IMR-90 (cell line): Measurements from ENCODE around the gene CHCHD1. TPM values are rescaled to one million over a fixed set of nuclear protein-coding genes. Genes with fewer than 3 reads are reported as not detected.

Experiments
- ATAC-seq: fragments of 200-7000 bp; cut with Tn5 transposase; 2 replicates; pipeline ENCODE4 v1.9.1; 2020; ENCODE audit warnings: low read depth, mild to moderate bottlenecking, moderate library complexity
- BruUV-seq: library from RNA; stranded (reverse); fragments of 400-500 nt; replicated peaks from 2 replicates; lab custom pipeline; 2021; lab: Mats Ljungman, UMichigan
- CTCF ChIA-PET: fragments of 300-600 bp; formaldehyde crosslinking; extraction: SDS; loops from one replicate; lab custom pipeline; 2021; ENCODE audit warnings: antibody characterized with exemption; lab: Yijun Ruan, JAX
- POLR2A ChIA-PET: fragments of 300-600 bp; sonication (Branson Sonifier 250); formaldehyde crosslinking; loops from one replicate; lab custom pipeline; 2022; ENCODE audit warnings: antibody characterized with exemption; ENCODE audit not compliant: unreplicated experiment; lab: Charles Lee
- DNase-seq: peaks from one replicate; pipeline ENCODE4 v3.0.0; 2013
- H2AFZ ChIP-seq: replicated peaks from 2 replicates; pipeline ENCODE3; 2013; ENCODE audit warnings: low read length, mild to moderate bottlenecking; ENCODE audit not compliant: poor library complexity
- H2AK5ac ChIP-seq: 2 replicates; pipeline ENCODE4 v1.6.1; 2013; ENCODE audit warnings: low read depth, low read length, inconsistent platforms
- H2AK9ac ChIP-seq: replicated peaks from 2 replicates; pipeline ENCODE3; 2013; ENCODE audit warnings: mild to moderate bottlenecking, low read depth, low read length, moderate library complexity; ENCODE audit not compliant: poor library complexity
- H2BK120ac ChIP-seq: 2 replicates; pipeline ENCODE4 v1.6.1; 2013; ENCODE audit warnings: low read depth, low read length, inconsistent platforms
- H2BK15ac ChIP-seq: 3 replicates; pipeline ENCODE4 v1.6.1; 2013; ENCODE audit warnings: low read depth, low read length, inconsistent platforms
- H2BK20ac ChIP-seq: 2 replicates; pipeline ENCODE4 v1.6.1; 2013; ENCODE audit warnings: low read depth, mild to moderate bottlenecking, inconsistent platforms, low read length, moderate library complexity
- H2BK5ac ChIP-seq: 2 replicates; pipeline ENCODE4 v1.6.1; 2013; ENCODE audit warnings: mild to moderate bottlenecking, low read depth, low read length, inconsistent platforms; ENCODE audit not compliant: poor library complexity, severe bottlenecking
- H3K14ac ChIP-seq: replicated peaks from 2 replicates; pipeline ENCODE4 v1.6.1; 2013; ENCODE audit warnings: low read depth, low read length, inconsistent platforms
- H3K18ac ChIP-seq: 2 replicates; pipeline ENCODE4 v1.6.1; 2013; ENCODE audit warnings: low read depth, low read length, control low read depth
- H3K23ac ChIP-seq: 2 replicates; pipeline ENCODE4 v1.6.1; 2013; ENCODE audit warnings: low read depth, low read length, inconsistent platforms
- H3K27ac ChIP-seq: 2 replicates; pipeline ENCODE4 v1.5.1; 2013; ENCODE audit warnings: mild to moderate bottlenecking, control low read depth, low read length; ENCODE audit not compliant: insufficient read depth
- H3K27me3 ChIP-seq: 2 replicates; pipeline ENCODE4 v1.6.1; 2013; ENCODE audit warnings: low read length; ENCODE audit not compliant: control insufficient read depth, insufficient read depth
- H3K36me3 ChIP-seq: 2 replicates; pipeline ENCODE4 v1.6.1; 2013; ENCODE audit warnings: low read length, mixed read lengths; ENCODE audit not compliant: control insufficient read depth, insufficient read depth
- H3K4ac ChIP-seq: 2 replicates; pipeline ENCODE4 v1.6.1; 2013; ENCODE audit warnings: low read depth, low read length, inconsistent platforms
- H3K4me1 ChIP-seq: 2 replicates; pipeline ENCODE4 v1.6.1; 2013; ENCODE audit warnings: low read length, mixed read lengths; ENCODE audit not compliant: control insufficient read depth, insufficient read depth
- H3K4me2 ChIP-seq: 2 replicates; pipeline ENCODE4 v1.6.1; 2013; ENCODE audit warnings: low read depth, mild to moderate bottlenecking, control low read depth, low read length, moderate library complexity
- H3K4me3 ChIP-seq: 2 replicates; pipeline ENCODE4 v1.5.1; 2013; ENCODE audit warnings: low read depth, mild to moderate bottlenecking, control low read depth, low read length, moderate library complexity; ENCODE audit not compliant: insufficient read depth
- H3K56ac ChIP-seq: 2 replicates; pipeline ENCODE4 v1.6.1; 2013; ENCODE audit warnings: low read length, inconsistent platforms; ENCODE audit not compliant: insufficient read depth; ENCODE audit errors: extremely low read depth
- H3K79me1 ChIP-seq, 2 experiments: 2 replicates each; pipeline ENCODE4 v1.6.1; 2013; ENCODE audit warnings: low read length in 2 of 2, inconsistent platforms in 1 of 2, low read depth in 1 of 2
- H3K9ac ChIP-seq: 2 replicates; pipeline ENCODE4 v1.6.1; 2013; ENCODE audit warnings: low read depth, low read length, control low read depth
- H3K9me1 ChIP-seq: 2 replicates; pipeline ENCODE4 v1.6.1; 2013; ENCODE audit warnings: low read length, inconsistent platforms; ENCODE audit not compliant: insufficient read depth
- H3K9me3 ChIP-seq: 2 replicates; pipeline ENCODE4 v1.6.1; 2013; ENCODE audit warnings: low read length; ENCODE audit not compliant: control insufficient read depth, insufficient read depth
- H4K20me1 ChIP-seq: 2 replicates; pipeline ENCODE4 v1.6.1; 2013; ENCODE audit warnings: low read length, inconsistent platforms; ENCODE audit not compliant: insufficient read depth
- H4K5ac ChIP-seq: 2 replicates; pipeline ENCODE4 v1.6.1; 2013; ENCODE audit warnings: mild to moderate bottlenecking, low read depth, low read length, control low read depth
- H4K8ac ChIP-seq, 2 experiments: 2 replicates each; pipeline ENCODE4 v1.6.1; 2013; ENCODE audit warnings: low read depth in 2 of 2, low read length in 2 of 2, control low read depth in 1 of 2, inconsistent platforms in 1 of 2
- H4K91ac ChIP-seq: 2 replicates; pipeline ENCODE4 v1.6.1; 2013; ENCODE audit warnings: low read depth, low read length, inconsistent platforms; ENCODE audit not compliant: insufficient read depth
- CHD1 ChIP-seq: IDR thresholded peaks from 2 replicates; pipeline ENCODE4 v1.6.1; 2012; ENCODE audit warnings: low read depth, low read length, improper control_type of control experiment
- FOS ChIP-seq: fragments of 150-350 bp; IDR thresholded peaks from 2 replicates; pipeline ENCODE4 v1.6.1; 2016; ENCODE audit warnings: low read depth, low read length
- MAFK ChIP-seq: IDR thresholded peaks from 2 replicates; pipeline ENCODE4 v1.6.1; 2012; ENCODE audit warnings: low read depth, low read length, improper control_type of control experiment
- MAZ ChIP-seq: IDR thresholded peaks from 2 replicates; pipeline ENCODE4 v1.6.1; 2012; ENCODE audit warnings: low read depth, mild to moderate bottlenecking, low read length, improper control_type of control experiment, moderate library complexity, borderline replicate concordance
- RAD21 ChIP-seq: IDR thresholded peaks from 2 replicates; pipeline ENCODE4 v1.6.1; 2012; ENCODE audit warnings: low read length, improper control_type of control experiment
- SMC3 ChIP-seq: fragments of 150-350 bp; IDR thresholded peaks from 2 replicates; pipeline ENCODE4 v1.6.1; 2016; ENCODE audit warnings: low read depth, mild to moderate bottlenecking, antibody characterized with exemption, low read length, moderate library complexity
- WGBS, 2 experiments: methylation state at CpG; one replicate each; pipeline versions ENCODE4 v1.1.5 to v1.1.7; 2013; ENCODE audit warnings: missing lambda C conversion rate in 2 of 2; ENCODE audit not compliant: insufficient read length in 1 of 2; ENCODE audit errors: extremely low coverage in 2 of 2; 5-methylcytosine and 5-hydroxymethylcytosine counted together
- dilution Hi-C: fragments of 300-500 bp; cut with HindIII; formaldehyde crosslinking; loops from one replicate; pipeline ENCODE4 v1.14.3; 2018; ENCODE audit warnings: low sequenced_read_pairs; ENCODE audit not compliant: unreplicated experiment
- in situ Hi-C: fragments of 300-500 bp; cut with MboI; formaldehyde crosslinking; loops from 3 replicates; pipeline ENCODE4 v1.14.3; 2019; ENCODE audit warnings: low sequenced_read_pairs, inconsistent platforms, mixed read lengths
- intact Hi-C: fragments of 100-400 bp; cut with micrococcal nuclease; formaldehyde crosslinking; loops from 2 replicates; pipeline ENCODE4 v1.10.0; 2022
- polyA plus RNA-seq, 3 experiments: library from polyadenylated mRNA; depleted of rRNA; stranded (reverse); fragments of >200 nt; gene quantifications; 2 replicates each; pipeline ENCODE4 v1.2.3, GENCODE V29; 2012; ENCODE audit warnings: low replicate concordance in 1 of 3
- total RNA-seq: library from RNA; depleted of rRNA; stranded (reverse); fragments of >200 nt; gene quantifications from 2 replicates; pipeline ENCODE4 v1.2.3, GENCODE V29; 2012
- TF ChIP-seq, protein P1 (sequence below): fragments of 150-350 bp; IDR thresholded peaks from 2 replicates; pipeline ENCODE4 v1.6.1; 2017; ENCODE audit warnings: mild to moderate bottlenecking, antibody characterized with exemption, low read length, low read depth
- TF ChIP-seq, protein P2 (sequence below): fragments of 150-350 bp; IDR thresholded peaks from 2 replicates; pipeline ENCODE4 v1.6.1; 2016; ENCODE audit warnings: low read depth, mild to moderate bottlenecking, low read length, moderate library complexity, borderline replicate concordance

CHCHD1 gene
- total and polyA plus RNA-seq, 2 of the 4 experiments (the other 2 are of a cell fraction): 11.5 to 21.0 TPM

DNA sequence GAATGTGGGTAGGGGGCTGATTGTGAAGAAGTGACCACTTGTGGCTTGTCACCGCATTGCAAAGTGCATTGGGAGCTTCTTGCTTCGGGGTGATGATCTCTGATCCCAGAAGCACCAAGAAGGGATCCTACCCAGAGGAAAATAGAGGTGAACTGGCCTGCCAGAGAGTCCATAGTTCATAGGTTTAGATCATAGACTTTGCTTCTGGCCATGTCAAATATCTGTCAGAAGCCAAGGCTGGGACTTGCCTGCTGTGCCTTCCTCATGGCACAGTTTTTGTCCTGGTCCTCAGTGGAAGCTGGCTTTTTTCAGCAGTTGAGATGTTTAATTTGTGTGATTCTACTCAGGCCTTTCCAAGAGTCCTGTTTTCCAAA is 4.7 kb downstream of the CHCHD1 start:
- no peak overlapping the region for H2AFZ ChIP-seq
- H3K36me3 ChIP-seq: peaks cover 26% of the 10 kb centered on the region
- H3K18ac ChIP-seq: no peak overlapping the region
- TF ChIP-seq MAZ (no peak), SMC3 (no peak), RAD21 (no peak), FOS (no peak), MAFK (no peak), CHD1 (no peak)
- TF ChIP-seq, protein P1, sequence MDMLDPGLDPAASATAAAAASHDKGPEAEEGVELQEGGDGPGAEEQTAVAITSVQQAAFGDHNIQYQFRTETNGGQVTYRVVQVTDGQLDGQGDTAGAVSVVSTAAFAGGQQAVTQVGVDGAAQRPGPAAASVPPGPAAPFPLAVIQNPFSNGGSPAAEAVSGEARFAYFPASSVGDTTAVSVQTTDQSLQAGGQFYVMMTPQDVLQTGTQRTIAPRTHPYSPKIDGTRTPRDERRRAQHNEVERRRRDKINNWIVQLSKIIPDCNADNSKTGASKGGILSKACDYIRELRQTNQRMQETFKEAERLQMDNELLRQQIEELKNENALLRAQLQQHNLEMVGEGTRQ: no peak
- TF ChIP-seq, protein P2, sequence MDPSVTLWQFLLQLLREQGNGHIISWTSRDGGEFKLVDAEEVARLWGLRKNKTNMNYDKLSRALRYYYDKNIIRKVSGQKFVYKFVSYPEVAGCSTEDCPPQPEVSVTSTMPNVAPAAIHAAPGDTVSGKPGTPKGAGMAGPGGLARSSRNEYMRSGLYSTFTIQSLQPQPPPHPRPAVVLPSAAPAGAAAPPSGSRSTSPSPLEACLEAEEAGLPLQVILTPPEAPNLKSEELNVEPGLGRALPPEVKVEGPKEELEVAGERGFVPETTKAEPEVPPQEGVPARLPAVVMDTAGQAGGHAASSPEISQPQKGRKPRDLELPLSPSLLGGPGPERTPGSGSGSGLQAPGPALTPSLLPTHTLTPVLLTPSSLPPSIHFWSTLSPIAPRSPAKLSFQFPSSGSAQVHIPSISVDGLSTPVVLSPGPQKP: no peak
- H3K9me1 ChIP-seq: peaks cover 13% of the 10 kb centered on the region; the same call in 1 of the 2 replicates
- DNase-seq (no peak), ATAC-seq (no peak)
- no peak overlapping the region for H4K5ac ChIP-seq
- H3K56ac ChIP-seq: peak overlapping the region; percentile 32; the same call in 1 of the 2 replicates
- H2BK5ac ChIP-seq: no peak overlapping the region
- ChIA-PET CTCF (interaction anchor here (1.2 kb wide), 1 partner anchor 93 kb away, joined by 4 read pairs; no protein-coding TSS in a partner anchor), POLR2A (interaction anchor here (1.0 kb wide), 1 partner anchor 15 kb away, joined by 4 read pairs; a partner anchor contains a TSS)
- no peak overlapping the region for H4K91ac ChIP-seq
- H3K27me3 ChIP-seq: no peaks in the 10 kb centered on the region
- peak overlapping the region; percentile 98 for H3K4me2 ChIP-seq
- peaks cover 37% of the 10 kb centered on the region for H4K20me1 ChIP-seq
- H3K23ac ChIP-seq: peak overlapping the region; percentile 87
- H2AK9ac ChIP-seq: peak overlapping the region; percentile 96
- H3K27ac ChIP-seq: peak overlapping the region; percentile 24
- dilution Hi-C loops (no loop called here), intact Hi-C loops (no loop called here), in situ Hi-C loops (no loop called here)
- peaks cover 3% of the 10 kb centered on the region; the same call in 1 of the 2 replicates for H3K4me1 ChIP-seq
- no peak overlapping the region for H4K8ac ChIP-seq
- H3K4ac ChIP-seq: 0 out of 2 replicates have a peak overlapping the region, but pooled peaks have one; percentile 48
- WGBS, 2 experiments: no CpG with 5 or more reads among the region's 2 CpGs
- no TSS peak for BruUV-seq
- H3K9me3 ChIP-seq: no peaks in the 10 kb centered on the region
- H2AK5ac ChIP-seq: no peak overlapping the region
- H3K9ac ChIP-seq: peak overlapping the region; percentile 77
- no peak overlapping the region for H2BK20ac ChIP-seq
- H3K79me1 ChIP-seq: peaks cover 14 to 60% of the 10 kb centered on the region in 2 experiments
- H2BK15ac ChIP-seq: no peak overlapping the region
- no peak overlapping the region for H2BK120ac ChIP-seq
- H3K4me3 ChIP-seq: peak overlapping the region; percentile 57
- H3K14ac ChIP-seq: peak overlapping the region; percentile 42
